SKM-1 (cell line): ENCODE results near the gene SHCBP1.

Source experiments
- DNase-seq: peaks from one replicate; lab custom pipeline; 2025; ENCODE audit not compliant: unreplicated experiment; lab: John Stamatoyannopoulos, UW

Gene SHCBP1

GRCh38 chr16:46620266-46621005 is 743 bp downstream of the SHCBP1 start:
- peak; percentile 21 for DNase-seq

- DNase-seq = no peak
Measured at GRCh38 chr16:46618516-46618915, 2.7 kb downstream of the SHCBP1 start.

- no peak for DNase-seq
Measured at GRCh38 chr16:46614006-46614405, 7.2 kb downstream of the SHCBP1 start.

- DNase-seq = no peak
Measured at GRCh38 chr16:46613352-46613751, 7.8 kb downstream of the SHCBP1 start.

- no peak for DNase-seq
Measured at GRCh38 chr16:46612121-46612520, 9.1 kb downstream of the SHCBP1 start.

- DNase-seq = no peak
Measured at GRCh38 chr16:46607529-46607928, 13.7 kb downstream of the SHCBP1 start.

GRCh38 chr16:46606231-46606630 is 14.9 kb downstream of the SHCBP1 start:
- no peak for DNase-seq

GRCh38 chr16:46591257-46591656 is 29.9 kb downstream of the SHCBP1 start:
- DNase-seq = no peak

- DNase-seq = no peak
Measured at GRCh38 chr16:46586011-46586577, 35.1 kb downstream of the SHCBP1 start.

GRCh38 chr16:46583036-46583435 is 38.1 kb downstream of the SHCBP1 start:
- DNase-seq = no peak

- DNase-seq = no peak
Measured at GRCh38 chr16:46582313-46582712, 38.9 kb downstream of the SHCBP1 start.

GRCh38 chr16:46577988-46578579 is 43.1 kb downstream of the SHCBP1 start:
- no peak for DNase-seq

GRCh38 chr16:46573834-46574159 is 47.4 kb downstream of the SHCBP1 start:
- no peak for DNase-seq

GRCh38 chr16:46573008-46573833 is 48.0 kb downstream of the SHCBP1 start:
- DNase-seq = no peak

- no peak for DNase-seq
Measured at GRCh38 chr16:46569231-46569735, 51.9 kb downstream of the SHCBP1 start.

- no peak for DNase-seq
Measured at GRCh38 chr16:46568472-46569230, 52.5 kb downstream of the SHCBP1 start.

- DNase-seq = no peak
Measured at GRCh38 chr16:46562979-46563378, 58.2 kb downstream of the SHCBP1 start.

GRCh38 chr16:46558018-46558417 is 63.2 kb downstream of the SHCBP1 start:
- DNase-seq = no peak

- DNase-seq = no peak
Measured at GRCh38 chr16:46555951-46556350, 65.2 kb downstream of the SHCBP1 start.

- peak; percentile 51 for DNase-seq
Measured at GRCh38 chr16:46554435-46554834, 66.7 kb downstream of the SHCBP1 start.

- DNase-seq = no peak
Measured at GRCh38 chr16:46549477-46549876, 71.7 kb downstream of the SHCBP1 start.
